Testis (tissue), 3 donors: Measurements from ENCODE around the gene GNPAT. TPM values are rescaled to one million over a fixed set of nuclear protein-coding genes. Genes with fewer than 3 reads are reported as not detected.

Source experiments
- DNase-seq: peaks from one replicate; pipeline ENCODE4 v3.0.0-alpha.2; 2019
- H3K27ac ChIP-seq, 2 donors: fragments of 200-600 bp; sonication (generic); one replicate each; pipeline ENCODE4 v1.5.1; 2019
- H3K27me3 ChIP-seq: fragments of 200-600 bp; sonication (generic); one replicate; pipeline ENCODE4 v1.5.1; 2019
- H3K36me3 ChIP-seq: fragments of 200-600 bp; sonication (generic); one replicate; pipeline ENCODE4 v1.5.1; 2017; ENCODE audit warnings: low read depth; ENCODE audit errors: missing control alignments
- H3K4me1 ChIP-seq: fragments of 200-600 bp; sonication (generic); one replicate; pipeline ENCODE4 v1.5.1; 2019
- H3K4me3 ChIP-seq, 2 donors: fragments of 200-600 bp; sonication (generic); one replicate each; pipeline ENCODE4 v1.5.1; 2017 to 2019
- H3K9me3 ChIP-seq: fragments of 200-600 bp; sonication (generic); one replicate; pipeline ENCODE4 v1.5.1; 2017
- POLR2A ChIP-seq: fragments of 450-650 bp; IDR thresholded peaks from one replicate; pipeline ENCODE4 v1.6.1; 2017; ENCODE audit warnings: antibody characterized with exemption, mild to moderate bottlenecking, moderate library complexity
- WGBS, 2 donors: methylation state at CpG; one replicate each; pipeline ENCODE4 v1.1.5; 2018; 5-methylcytosine and 5-hydroxymethylcytosine counted together
- intact Hi-C: fragments of 100-400 bp; cut with DNase I; formaldehyde crosslinking; loops from one replicate; pipeline ENCODE4 v1.15.1; 2023; ENCODE audit warnings: low total_unique reads
- polyA plus RNA-seq: library from polyadenylated mRNA; stranded (reverse); fragments of 350-450 nt; fragmentation: Illumina TruSeq; extraction: RNeasy Lipid Tissue Mini Kit (QIAGEN cat#74804); gene quantifications from one replicate; pipeline ENCODE4 v1.2.3, GENCODE V29; 2014; ENCODE audit warnings: low read depth, low replicate concordance; ENCODE audit not compliant: insufficient read depth
- total RNA-seq, 2 donors: library from RNA; depleted of rRNA; stranded (reverse); fragments of >200 nt; gene quantifications; one replicate each; pipeline ENCODE4 v1.2.3, GENCODE V29; 2016
- TF ChIP-seq, protein P1 (sequence below), 3 experiments: fragments of 450-650 bp in 2 of 3; fragments of 200-600 bp in 1 of 3; sonication (generic) in 1 of 3; IDR thresholded peaks; one replicate each; pipeline ENCODE4 v1.5.1; 2016 to 2019; ENCODE audit warnings: antibody characterized with exemption in 3 of 3, mild to moderate bottlenecking in 2 of 3, moderate library complexity in 1 of 3

GNPAT gene
- total and polyA plus RNA-seq, 3 donors from 2014 or later, result 35.0 to 71.9 (median 43.5) TPM

DNA sequence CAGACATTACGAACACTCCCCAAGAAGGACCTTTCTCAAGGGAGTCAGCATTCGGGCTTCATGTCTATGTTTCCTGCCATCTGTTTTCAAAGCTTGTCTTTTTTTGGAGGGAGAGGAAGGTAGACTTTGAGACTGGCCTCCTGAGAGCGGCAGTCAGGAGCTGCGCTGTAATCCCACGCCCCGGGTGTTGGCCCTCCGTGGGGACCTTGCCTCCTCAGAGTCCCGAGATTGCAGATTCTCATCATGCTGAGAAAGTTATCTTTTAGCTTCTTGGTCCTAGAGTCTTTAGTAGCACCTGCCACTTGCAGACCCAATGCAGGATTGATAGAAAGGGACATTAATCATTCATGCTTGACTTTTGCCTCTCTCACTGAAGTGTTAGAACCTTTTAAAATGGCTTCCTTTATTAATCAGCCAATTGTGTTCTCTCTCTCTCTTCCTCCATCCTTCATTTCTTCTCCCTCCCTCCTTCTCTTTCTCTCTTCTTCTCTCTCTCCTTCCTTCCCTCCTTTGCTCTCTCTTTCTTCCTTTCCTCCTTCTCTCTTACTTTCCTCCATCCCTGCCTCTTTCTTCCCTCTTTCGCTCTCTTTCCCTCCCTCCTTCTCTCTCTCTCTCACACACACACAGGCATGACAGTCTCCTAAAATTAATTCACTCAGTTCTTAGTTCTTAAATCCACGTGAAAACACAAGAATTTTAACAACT is 25.2 kb upstream of the GNPAT start:
- Histone ChIP-seq H3K4me3 (no peak overlapping the region), H3K9me3 (no peaks in the 10 kb centered on the region), H3K36me3 (no peaks in the 10 kb centered on the region), H3K27ac (no peak overlapping the region), H3K27me3 (no peaks in the 10 kb centered on the region), H3K4me1 (peaks cover 4% of the 10 kb centered on the region)
- WGBS, 2 donors, result 86 to 91% methylated on average over 10 of the region's 10 CpGs
- intact Hi-C loops, result loop anchor here (5.0 kb wide), 1 partner anchor 299 kb away; no protein-coding TSS in a partner anchor
- TF ChIP-seq, protein P1, sequence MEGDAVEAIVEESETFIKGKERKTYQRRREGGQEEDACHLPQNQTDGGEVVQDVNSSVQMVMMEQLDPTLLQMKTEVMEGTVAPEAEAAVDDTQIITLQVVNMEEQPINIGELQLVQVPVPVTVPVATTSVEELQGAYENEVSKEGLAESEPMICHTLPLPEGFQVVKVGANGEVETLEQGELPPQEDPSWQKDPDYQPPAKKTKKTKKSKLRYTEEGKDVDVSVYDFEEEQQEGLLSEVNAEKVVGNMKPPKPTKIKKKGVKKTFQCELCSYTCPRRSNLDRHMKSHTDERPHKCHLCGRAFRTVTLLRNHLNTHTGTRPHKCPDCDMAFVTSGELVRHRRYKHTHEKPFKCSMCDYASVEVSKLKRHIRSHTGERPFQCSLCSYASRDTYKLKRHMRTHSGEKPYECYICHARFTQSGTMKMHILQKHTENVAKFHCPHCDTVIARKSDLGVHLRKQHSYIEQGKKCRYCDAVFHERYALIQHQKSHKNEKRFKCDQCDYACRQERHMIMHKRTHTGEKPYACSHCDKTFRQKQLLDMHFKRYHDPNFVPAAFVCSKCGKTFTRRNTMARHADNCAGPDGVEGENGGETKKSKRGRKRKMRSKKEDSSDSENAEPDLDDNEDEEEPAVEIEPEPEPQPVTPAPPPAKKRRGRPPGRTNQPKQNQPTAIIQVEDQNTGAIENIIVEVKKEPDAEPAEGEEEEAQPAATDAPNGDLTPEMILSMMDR (IDR thresholded peaks at IDR 0.05), result no peak
- no peak for TF ChIP-seq POLR2A
- DNase-seq, result no peak

DNA sequence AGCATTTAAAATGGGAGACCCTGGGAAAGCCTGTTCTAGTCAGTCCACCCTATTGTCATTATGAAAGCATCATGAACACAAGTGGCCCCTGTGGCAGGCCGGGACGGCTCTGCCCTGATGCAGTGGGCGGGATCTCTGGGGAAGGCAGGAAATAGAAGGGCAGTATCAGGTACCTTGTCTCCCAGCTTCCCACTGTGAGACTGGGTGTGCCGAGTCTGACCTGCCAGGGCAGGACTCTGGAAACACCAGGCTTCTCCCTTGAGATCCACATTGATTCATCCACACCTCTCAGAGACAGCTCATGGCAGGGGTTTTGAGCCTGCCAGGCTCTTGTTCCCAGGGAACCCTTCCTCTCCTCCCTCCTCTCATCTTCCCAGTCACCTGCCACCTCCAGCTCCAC is 24.5 kb upstream of the GNPAT start:
- H3K27ac ChIP-seq, result no peak overlapping the region
- no peaks in the 10 kb centered on the region for H3K9me3 ChIP-seq
- H3K36me3 ChIP-seq, result no peaks in the 10 kb centered on the region
- H3K4me1 ChIP-seq, result peaks cover 4% of the 10 kb centered on the region
- no peak for DNase-seq
- intact Hi-C loops, result loop anchor here (5.0 kb wide), 1 partner anchor 299 kb away; no protein-coding TSS in a partner anchor
- WGBS, 2 donors, result 47 to 66% methylated on average over 4 of the region's 4 CpGs
- no peak for TF ChIP-seq POLR2A
- TF ChIP-seq, protein P1 (IDR thresholded peaks at IDR 0.05), result no peak
- no peaks in the 10 kb centered on the region for H3K27me3 ChIP-seq
- no peak overlapping the region for H3K4me3 ChIP-seq

DNA sequence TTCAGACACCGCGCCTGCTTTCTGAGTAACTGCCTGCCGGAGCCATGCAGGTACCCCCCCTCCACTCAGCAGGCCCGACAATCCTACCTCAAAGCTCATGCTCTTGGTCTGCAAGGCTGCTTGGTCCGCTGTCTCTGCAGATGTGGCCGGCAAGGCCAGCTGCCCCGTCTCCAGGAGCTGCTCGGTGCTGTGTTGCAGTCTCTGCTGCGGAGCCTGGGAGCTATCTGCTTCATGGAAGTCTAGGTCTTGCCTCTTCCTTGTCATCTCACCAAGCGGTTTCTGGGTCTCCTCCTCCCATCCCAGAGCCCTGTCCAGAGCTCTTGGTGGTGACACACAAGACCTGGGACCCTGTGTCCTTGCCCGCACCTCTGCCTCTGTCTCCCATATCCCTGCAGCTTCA is 24.0 kb upstream of the GNPAT start:
- no peaks in the 10 kb centered on the region for H3K9me3 ChIP-seq
- no peaks in the 10 kb centered on the region for H3K27me3 ChIP-seq
- 84 to 88% methylated on average over 6 to 11 of the region's 11 CpGs for WGBS, 2 donors
- no peak for TF ChIP-seq POLR2A
- TF ChIP-seq, protein P1 (IDR thresholded peaks at IDR 0.05), result no peak
- no peaks in the 10 kb centered on the region for H3K4me1 ChIP-seq
- no peak for DNase-seq
- no peak overlapping the region for H3K4me3 ChIP-seq
- H3K36me3 ChIP-seq, result no peaks in the 10 kb centered on the region
- H3K27ac ChIP-seq, result no peak overlapping the region
- intact Hi-C loops, result loop anchor here (5.0 kb wide), 1 partner anchor 300 kb away; no protein-coding TSS in a partner anchor

DNA sequence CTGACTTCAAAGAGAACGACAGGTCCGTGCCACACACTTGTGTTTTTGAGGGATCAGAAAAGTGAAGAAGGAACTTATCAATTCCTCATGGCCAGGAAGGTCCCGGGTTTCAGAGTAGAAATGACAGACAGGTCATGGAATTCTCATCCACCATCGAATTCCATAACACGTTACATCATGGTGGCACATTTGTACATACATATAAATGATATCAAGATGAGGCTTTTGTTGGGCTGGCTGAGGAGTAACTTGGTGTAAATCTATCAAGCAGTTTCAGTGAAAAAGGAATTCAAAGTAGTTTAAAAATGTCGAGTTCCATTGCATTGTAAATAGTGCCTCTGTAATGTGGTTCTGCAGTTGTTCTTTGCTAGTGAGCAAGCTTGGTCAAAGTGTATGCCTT is 22.9 kb upstream of the GNPAT start:
- Histone ChIP-seq H3K4me3 (no peak overlapping the region), H3K9me3 (no peaks in the 10 kb centered on the region), H3K27ac (no peak overlapping the region), H3K4me1 (no peaks in the 10 kb centered on the region), H3K36me3 (no peaks in the 10 kb centered on the region), H3K27me3 (no peaks in the 10 kb centered on the region)
- intact Hi-C loops, result loop anchor here (5.0 kb wide), 1 partner anchor 301 kb away; no protein-coding TSS in a partner anchor
- no peak for TF ChIP-seq POLR2A
- TF ChIP-seq, protein P1 (IDR thresholded peaks at IDR 0.05), result no peak
- WGBS, 2 donors, result 81 to 82% methylated on average over 6 of the region's 6 CpGs
- no peak for DNase-seq
